ENCODE results near the gene BRF1.
"Not testable (repeated sequence)": the region's sequence is repeated elsewhere in the genome, so short reads cannot be mapped to it uniquely, and the experiment has no call there.

Gene BRF1

GRCh38 chr14:105287249-105288102, 13.3 kb downstream of the BRF1 start:
- DNase-seq = no peak

- no peak for DNase-seq
These were observed 14.0 kb downstream of the BRF1 start for GRCh38 chr14:105286759-105287144.

- no peak for DNase-seq
These were observed 15.6 kb downstream of the BRF1 start for GRCh38 chr14:105285174-105285573.

- DNase-seq = no peak
These were observed 16.9 kb downstream of the BRF1 start for GRCh38 chr14:105283899-105284298.

- DNase-seq = no peak
These were observed 17.8 kb downstream of the BRF1 start for GRCh38 chr14:105283028-105283427.

- DNase-seq = no peak
These were observed 18.6 kb downstream of the BRF1 start for GRCh38 chr14:105282098-105282725.

- no peak for DNase-seq
These were observed 19.3 kb downstream of the BRF1 start for GRCh38 chr14:105281371-105282097.

- DNase-seq = no peak
These were observed 20.3 kb downstream of the BRF1 start for GRCh38 chr14:105280525-105280924.

GRCh38 chr14:105279642-105280361, 21.0 kb downstream of the BRF1 start:
- DNase-seq = no peak

GRCh38 chr14:105277448-105277847, 23.4 kb downstream of the BRF1 start:
- DNase-seq = not testable (repeated sequence)

GRCh38 chr14:105275267-105275946, 25.4 kb downstream of the BRF1 start:
- DNase-seq = no peak

GRCh38 chr14:105274637-105275036, 26.2 kb downstream of the BRF1 start:
- DNase-seq = no peak

- no peak for DNase-seq
These were observed 27.7 kb downstream of the BRF1 start for GRCh38 chr14:105273062-105273461.

- DNase-seq = no peak
These were observed 28.2 kb downstream of the BRF1 start for GRCh38 chr14:105272623-105273022.

- no peak for DNase-seq
These were observed 29.4 kb downstream of the BRF1 start for GRCh38 chr14:105271224-105271890.

GRCh38 chr14:105269405-105269804, 31.4 kb downstream of the BRF1 start:
- DNase-seq = no peak

- DNase-seq = no peak
These were observed 32.0 kb downstream of the BRF1 start for GRCh38 chr14:105268736-105269354.

- no peak for DNase-seq
These were observed 32.8 kb downstream of the BRF1 start for GRCh38 chr14:105267820-105268548.

- DNase-seq = no peak
These were observed 39.0 kb downstream of the BRF1 start for GRCh38 chr14:105261781-105262180.

GRCh38 chr14:105260959-105261358, 39.8 kb downstream of the BRF1 start:
- no peak for DNase-seq

GRCh38 chr14:105258846-105259245, 42.0 kb downstream of the BRF1 start:
- no peak for DNase-seq
